NCI-H1694 (cell line): ENCODE measurements around the gene RELL1.

Experiments
- DNase-seq: peaks from one replicate; lab custom pipeline; 2025; lab: John Stamatoyannopoulos, UW

RELL1 gene

DNA sequence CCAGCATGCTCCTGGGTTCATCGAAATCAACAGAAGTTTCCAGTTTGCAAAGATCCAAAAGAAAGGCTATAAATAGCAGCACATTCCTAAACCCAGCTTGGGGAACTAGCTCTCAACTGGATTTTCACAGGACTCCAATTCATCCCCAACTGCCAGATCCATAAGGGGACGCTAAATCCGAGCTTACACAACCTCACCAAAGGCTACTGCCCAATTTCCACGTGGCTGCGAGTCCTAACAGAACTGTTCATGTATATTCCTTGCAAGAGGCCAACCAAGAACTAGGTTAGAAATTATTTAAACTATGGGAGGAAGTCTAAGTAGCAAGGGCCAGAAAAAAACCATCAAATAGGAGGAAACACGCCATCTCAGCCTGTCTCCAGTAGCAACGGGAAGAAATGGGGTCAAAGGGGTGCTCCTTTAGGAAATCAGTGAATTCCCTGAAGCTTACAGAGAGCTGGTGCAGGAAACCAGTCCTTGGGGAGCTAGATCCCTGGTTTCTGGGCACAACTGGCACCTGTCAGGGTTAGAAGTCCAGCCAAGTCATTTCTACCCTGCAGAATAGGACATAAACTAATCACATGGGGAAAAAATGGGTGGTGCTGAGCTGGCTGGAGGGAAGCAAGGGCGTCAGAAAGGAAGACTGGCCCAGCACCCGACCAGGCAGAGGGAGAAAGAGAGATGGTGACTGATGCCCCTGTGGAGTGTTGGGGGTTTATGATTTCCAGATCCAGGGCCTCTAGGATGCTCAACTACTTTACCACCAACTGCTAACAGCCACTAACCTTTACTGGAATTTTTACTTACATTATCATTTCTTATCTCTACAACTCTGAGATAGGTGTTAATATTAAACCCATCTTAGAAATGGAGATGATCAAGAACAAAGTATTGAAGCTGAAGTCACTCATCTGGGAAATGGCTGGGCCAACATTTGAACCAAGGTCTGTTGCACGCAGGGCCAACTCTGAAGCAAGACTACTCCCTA, 20.5 kb downstream of the RELL1 start:
- no peak for DNase-seq

DNA sequence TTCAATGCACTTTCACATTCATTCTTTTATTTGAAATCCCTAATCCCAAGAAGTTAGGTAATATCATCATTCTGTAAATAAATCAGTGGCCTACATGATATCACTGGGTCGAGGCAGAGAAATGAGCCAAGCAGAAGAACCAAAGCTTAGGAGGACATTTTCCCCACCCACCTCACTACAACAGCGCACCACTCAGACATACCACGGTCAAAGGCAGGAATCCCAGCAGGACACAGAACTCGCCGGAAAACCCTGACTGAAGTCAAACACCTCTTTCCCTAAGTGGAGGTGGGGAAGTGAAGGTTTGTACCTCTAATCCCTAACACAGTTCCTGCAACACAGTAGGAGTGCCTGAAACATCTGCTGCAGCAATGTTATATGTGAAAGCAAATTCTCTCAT, 21.5 kb downstream of the RELL1 start:
- DNase-seq: no peak

DNA sequence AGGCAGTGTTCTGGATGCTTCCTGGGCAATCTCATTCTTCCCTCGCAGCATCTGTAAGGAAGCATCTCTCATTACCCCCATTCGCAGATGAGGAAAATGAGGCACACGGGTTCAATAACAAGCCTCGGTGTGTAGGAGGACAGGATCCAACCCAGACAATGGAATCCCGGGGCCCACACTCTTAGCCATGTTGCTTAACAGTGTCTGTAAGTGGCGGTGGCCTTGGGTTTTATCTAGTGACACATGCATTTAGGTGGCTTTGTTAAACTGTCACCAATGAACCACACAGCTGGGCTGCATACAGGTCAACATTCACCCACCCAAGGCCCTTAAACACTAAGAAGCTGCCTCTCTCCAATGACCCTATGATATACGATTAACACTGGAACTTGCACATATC, 22.6 kb downstream of the RELL1 start:
- DNase-seq: no peak

DNA sequence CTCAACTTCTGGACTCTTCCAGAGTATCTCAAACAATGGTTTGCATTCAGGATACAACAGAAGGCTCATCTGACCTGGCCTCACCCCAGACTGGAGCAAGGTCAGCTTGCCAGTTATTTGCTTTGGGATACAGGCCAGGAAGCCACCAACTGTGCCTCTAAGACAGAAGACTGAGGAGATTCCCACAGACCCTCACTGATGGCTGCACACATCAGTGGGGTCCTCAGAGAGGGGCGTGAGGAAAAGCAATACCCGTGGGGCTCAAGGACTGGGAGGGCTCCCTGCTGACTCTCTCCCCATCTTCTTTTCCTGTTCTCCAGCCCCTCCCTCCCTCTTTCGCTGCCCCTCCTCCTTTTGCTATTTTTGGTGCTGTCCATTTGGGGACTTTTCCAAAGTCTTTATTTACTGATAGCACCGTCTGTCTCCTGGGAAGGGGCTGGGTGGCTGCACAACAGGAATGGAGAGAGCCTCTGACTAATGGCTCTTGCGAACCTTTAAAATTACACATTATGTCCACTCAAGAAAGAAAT, 23.2 kb downstream of the RELL1 start:
- DNase-seq: no peak

DNA sequence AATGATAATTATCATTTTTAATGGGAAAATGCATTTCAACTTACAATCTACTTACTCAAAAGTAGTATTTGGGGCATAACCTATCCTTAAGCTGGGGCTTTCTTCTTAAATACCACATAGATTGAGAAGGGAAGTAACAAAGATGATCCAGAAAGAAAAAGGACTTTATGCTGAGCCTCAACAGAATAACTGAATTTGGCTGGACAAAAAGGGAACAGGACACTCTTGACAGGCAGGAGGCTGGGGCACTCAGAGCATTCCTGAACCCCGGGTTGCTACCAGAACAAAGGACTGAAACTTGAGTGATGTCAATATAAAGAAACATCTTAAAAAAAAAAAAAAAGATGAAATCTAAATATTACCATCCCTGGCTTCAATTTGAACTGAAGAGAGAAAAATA, 23.9 kb downstream of the RELL1 start:
- no peak for DNase-seq

DNA sequence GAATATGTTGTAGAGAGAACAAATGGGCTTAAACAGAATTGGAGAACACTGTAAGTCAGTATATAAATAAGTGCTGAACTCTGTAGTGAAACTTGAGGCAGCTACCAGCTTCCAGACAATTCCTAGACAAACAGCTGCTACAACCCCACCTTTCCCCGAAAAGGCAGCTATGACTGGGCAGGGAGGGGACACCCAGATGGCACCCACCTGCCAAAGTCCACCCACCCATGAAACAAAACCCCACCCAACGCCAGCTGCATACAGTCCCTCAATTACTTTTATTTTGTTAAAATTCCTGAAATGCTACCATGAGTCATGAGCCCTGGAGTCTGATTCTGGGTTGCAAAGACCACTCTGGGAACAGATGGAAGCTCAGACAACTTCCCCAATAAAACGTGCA, 24.4 kb downstream of the RELL1 start:
- peak; percentile 42 for DNase-seq

DNA sequence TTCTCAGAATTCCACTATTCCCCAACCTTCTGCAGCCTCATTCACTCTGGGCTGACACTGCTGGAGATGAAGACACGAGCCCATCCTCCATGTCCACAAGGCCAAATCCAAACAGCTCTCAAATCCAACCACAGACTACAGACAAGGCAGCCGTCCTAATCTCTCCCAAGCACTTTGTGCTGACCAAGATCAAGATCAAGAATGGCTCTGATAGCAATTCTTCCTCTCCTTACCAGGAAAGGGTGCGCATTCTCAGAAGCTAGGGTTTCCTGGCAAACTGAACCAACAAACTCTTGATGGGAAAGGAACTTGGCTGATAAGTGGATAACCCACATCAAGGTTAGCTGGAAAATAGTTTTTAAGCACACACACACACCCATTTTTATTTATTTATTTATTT, 26.5 kb downstream of the RELL1 start:
- no peak for DNase-seq

DNA sequence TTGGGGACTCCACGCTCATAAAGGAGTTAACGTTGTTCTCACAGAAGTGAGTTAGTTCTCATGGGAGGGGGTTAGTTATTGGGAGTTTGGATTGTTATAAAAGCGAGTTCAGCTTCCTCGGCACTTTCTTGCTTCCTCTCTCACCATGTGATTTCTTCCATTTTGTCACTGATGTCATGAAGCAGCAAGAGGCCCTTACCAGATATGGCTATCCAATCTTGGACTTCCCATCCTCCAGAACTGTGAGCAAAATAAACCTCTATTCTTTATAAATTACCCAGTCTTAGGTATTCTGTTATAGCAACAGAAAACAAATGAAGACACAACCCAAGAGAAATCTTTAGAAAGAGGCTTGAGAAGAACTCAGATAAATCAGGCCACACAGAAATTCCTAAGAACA, 29.5 kb downstream of the RELL1 start:
- DNase-seq: no peak

DNA sequence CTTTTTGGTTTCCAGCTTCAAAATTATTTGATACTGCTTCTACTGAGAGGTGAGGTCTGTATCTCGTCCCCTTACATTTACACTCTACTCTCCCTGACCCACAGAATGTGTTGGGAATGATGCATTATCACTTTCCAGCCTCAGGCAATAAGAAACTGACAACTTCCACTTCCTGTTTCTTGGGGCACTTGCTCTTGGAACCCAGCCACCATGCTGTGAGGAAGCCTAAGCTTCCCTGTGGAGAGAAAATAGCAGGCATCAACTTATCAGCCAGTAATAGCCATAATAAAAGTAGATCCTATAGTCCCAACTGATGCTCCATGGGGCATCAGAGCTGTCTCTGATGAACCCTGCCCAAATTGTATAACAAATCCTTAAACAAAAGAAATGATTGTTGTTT, 32.6 kb downstream of the RELL1 start:
- DNase-seq: no peak

DNA sequence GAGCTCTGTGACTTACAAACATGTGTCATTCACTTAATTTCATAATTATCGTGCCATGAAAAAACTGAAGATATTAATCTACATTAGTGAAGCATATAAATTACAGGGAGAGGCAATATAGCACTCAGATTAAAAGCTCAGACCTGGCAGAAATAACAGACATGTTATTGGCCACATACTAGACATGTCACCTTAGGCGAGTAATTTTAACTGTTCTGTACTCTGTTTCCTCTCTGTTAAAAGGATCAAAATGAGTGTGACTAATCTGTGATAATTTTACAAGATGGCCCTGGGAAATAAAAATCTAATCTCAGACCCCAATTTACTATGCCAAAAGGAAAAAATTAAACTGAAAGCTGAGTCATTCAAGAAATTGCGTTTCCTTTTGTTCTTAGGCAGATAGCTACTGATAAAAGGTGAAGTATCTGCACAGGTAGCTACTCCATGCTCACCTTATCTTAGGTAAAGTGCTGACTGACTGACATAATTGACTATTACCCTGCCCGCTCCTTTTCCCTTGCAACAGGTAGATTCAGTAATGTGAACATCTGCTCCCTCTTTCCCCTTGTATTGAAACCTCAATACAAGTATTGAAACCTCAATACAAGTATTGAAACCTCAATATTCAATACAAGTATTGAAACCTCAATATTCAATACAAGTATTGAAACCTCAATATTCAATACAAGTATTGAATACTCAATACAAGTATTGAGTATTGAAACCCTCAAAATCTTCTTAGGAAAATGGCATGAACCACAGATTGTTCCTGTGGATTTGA, 33.2 kb downstream of the RELL1 start:
- no peak for DNase-seq

DNA sequence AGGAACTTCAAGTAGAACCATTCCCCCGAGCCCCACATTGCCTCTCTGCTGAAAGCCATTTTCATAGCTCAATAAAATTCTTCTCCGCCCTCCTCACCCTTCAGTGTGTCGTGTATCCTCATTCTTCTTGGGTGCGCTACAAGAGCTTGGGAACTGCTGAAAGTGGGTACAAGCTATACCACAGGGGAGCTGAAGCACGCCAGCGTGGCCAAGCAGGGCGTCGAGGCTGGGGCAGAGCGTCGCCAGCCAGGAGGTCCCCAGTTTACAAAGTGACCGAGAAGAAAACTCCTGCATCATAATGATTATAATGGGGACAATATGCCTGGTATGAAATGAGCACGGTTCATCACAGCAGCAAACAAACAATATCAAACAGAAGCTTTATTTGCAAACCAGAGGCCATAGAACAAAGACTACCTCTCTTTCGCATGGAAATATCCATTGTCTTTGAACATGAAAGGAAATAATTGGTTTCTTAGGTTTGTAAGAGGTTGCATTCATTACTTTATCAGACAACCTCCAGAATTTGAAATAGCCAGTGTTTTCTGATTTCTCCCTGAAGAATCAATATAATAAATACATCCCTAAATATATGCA, 34.3 kb downstream of the RELL1 start:
- no peak for DNase-seq

DNA sequence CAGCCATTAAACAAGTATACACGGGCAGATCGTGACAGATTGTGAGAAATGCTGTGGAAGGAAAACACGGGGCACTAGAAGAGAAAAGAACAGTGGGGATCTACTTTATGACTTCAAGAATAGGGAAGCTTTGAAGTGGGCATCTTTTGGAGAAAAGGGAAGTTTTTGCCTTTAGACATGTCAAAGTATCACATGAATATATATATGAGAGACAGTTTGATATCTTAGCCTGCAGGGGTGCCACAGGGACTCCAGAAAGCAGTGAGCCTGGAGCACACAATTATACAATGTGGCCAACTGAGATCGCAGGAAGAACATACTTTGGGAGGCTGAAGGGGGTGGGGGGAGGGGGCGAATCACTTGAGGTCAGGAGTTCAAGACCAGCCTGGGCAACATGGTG, 35.7 kb downstream of the RELL1 start:
- DNase-seq: no peak

DNA sequence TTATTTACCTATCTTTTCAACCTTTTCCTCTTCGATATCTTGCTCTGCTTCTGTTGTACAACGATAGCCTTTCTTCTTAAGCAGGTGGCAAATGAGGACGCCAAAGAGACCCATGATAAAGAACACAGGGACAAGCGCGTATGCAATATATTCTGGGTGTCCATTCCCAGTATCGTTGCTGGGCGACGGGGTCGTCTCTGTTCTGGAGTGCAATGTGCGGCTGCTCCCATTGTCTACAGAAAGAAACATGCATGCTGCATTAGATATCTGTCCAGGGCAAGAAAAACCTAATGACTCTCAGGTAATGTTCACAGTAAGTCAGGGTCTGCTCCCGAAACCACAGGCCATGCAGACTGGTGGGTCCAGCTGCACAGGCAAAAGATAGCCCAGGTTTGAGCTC, 36.9 kb downstream of the RELL1 start:
- DNase-seq: no peak

DNA sequence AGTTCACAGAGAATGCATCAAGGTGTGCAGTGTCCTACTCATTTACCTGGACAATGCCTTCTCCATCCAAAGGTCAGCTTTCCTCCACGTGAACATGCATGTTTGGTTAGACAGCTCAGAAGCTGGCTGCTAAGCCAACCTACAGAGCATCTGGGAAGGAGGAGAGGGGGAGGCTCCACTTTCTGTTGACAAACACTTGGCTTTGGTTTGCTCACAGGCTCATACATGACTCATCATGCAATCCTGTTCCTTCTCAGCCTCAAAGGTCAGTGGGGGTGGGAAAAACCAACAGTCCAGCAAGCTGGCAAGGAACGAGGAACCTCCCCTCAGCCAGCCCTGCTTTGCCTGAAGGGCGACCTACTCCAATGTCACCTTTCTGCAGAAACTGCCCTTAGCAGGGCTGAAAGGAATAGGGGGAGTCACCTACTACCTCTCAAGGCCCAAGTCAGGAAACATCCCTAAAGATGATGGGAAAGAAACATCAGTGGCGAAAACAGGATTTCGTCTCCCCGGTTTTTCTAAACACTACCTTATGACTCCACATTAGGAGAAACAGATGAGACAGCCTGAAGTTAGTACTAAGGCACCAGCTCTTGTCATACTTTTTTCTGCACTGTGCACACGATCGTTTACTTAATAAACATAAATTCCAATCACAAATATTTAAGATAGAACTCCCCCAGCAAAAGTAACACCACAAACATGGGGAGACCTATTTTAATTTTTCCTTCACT, 37.9 kb downstream of the RELL1 start:
- no peak for DNase-seq

DNA sequence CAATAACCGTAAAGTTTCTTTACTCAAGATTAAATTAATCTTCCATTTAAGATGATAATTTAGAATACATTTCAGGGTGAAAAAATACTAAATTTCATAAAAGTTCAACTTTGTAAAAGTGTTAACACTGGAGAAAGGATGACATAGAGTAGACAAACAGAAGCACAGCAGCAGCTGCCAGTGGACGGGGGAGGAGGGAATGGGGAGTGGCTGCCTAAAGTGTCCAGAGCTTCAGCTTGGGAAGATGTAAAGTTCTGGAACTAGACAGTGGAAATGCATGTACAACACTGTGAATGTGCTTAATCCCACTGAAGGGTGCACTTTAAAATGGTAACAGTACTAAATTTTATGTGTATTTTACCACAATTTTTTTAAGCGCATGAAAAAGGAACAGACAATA, 39.9 kb downstream of the RELL1 start:
- DNase-seq: no peak

DNA sequence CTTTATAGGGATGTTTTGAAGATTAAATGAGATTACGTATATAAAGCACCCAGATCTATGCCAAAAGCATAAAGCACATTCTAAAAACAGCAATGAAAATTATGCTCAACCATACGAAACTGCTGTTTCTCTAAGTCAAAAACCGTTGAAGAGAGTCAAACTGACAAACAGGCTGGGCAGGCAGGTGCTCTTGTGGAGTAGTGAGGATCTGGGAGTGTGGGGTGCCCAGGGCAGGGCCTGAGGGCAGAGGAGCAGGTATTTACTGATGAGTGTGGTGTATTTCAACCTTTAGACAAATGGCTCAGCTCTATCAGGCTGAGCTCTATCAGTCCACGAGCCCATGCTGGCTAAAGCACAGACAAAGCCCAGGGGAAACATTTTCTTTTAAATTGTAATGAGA, 40.4 kb downstream of the RELL1 start:
- no peak for DNase-seq

DNA sequence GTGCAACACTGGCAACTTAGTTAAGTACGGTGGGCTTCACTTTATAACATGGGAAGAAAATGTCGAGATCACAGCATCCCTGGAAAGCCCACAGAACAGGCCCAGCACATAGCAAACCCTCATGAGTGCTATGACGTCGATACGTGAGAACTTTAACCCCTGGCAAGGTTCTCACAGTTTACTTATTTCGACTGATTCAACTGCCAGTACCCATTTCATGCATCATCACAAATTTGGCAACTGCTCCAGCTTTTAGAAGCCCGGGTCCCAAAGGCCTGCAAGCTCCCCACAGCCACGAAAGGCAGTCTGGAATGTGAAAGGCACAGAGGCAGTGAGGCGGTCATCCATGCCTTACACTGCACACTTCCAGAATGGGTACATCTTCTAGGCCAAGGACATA, 41.2 kb downstream of the RELL1 start:
- no peak for DNase-seq

DNA sequence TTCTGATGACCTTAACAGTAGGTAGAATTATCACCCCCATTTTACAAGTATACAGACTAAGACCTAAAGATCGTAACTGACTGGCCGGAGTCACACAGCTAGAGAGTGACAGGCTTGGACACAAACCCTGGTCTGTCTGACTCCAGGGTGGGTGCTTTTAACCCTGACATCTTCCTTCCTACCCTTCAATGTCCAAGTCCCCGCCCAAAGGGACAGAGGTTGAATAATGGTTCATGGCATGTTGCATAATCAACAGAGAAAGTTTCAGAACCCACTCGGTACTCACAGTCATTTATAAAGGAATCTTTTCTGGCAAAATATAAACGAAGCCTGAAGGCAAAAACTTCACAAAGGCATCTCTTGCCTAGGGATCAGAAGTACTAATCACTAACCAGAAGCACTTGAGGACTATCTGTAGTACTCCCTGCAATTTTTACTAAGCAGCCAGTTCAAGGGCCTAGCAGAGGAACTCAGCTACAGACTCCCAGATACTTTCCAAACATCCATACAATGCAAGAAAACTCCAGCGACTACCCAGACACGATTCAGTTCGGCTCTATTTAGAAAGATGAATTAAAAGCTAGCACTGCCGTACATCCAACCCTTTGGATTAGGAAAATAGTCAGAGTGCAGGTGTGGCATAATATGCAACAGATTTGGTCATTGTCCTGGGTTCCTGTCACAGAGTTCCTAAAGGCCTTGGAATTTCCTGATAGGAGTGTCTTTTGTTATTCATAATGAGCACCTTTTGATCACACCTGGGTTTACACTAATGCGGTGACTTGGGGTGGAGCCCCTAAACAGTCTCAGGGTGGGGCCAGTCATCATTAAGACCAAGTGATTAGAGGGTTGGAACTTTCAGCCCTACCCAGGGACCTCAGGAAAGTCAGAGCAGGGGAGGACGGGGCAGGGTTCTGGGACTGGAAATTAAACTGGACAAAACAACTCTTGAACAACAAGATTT, 44.0 kb downstream of the RELL1 start:
- DNase-seq: no peak

DNA sequence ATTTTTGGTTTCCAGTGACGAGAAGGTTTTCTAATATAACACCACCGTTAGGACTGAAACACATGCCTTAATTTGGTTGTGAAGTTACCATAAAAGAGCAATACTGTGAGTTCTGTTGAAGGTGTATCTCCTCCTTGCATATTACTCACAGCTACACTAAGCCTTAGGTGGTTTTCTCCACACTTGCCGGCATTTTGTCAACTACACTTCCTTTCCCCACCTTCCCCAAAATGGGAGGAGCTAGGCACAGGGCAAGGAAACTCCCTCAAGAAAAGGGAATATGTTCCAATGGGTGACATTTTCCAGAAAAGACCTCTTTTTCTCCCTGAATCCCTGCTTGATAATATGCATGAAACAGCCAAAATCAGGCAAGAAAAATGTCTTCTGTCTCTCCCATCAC, 44.8 kb downstream of the RELL1 start:
- DNase-seq: no peak

DNA sequence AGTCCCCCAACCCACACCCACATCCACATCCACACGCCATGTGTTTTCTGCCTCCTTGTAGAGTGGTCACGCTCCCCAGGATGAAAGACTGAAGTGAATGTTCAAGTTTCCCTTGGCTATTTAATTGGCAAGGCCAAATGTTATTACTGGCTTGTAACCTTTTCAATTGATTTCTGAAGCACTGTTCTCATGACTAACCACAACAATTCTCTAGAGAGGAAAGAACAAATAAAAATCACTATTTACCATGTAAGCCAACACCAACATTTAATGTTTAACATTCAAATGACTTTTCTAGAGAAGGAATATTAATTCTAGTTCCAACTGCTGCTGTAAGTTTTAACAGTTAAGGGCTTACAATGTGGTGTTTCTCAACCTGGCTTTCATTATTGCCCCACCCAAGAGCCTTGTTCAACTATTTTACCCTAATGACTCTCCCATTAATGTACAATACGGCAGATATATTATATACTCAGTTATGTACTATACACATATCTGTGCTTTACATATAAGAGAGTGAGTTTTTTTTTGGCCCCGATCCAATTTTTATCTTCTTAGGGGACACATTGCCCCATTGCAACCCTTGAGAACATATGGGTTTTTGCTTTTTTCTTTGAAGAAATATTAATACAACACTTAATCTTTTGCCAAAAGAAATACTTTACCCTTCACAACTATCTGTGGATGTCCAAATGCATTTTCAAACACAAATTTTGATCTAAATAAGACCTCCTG, 46.5 kb downstream of the RELL1 start:
- no peak for DNase-seq
